Panc1 (cell line): ENCODE data around the gene ACSM6. TPM values are rescaled to one million over a fixed set of nuclear protein-coding genes. Genes with fewer than 3 reads are reported as not detected.

Source experiments
- ATAC-seq: fragments of 200-7000 bp; cut with Tn5 transposase; 2 replicates; pipeline ENCODE4 v1.9.1; 2020; ENCODE audit warnings: mild to moderate bottlenecking, moderate library complexity
- BruUV-seq: library from RNA; stranded (reverse); fragments of 400-500 nt; replicated peaks from 2 replicates; lab custom pipeline; 2021; lab: Mats Ljungman, UMichigan
- CTCF ChIA-PET: fragments of 300-600 bp; sonication (Branson Sonifier 250); formaldehyde crosslinking; loops from one replicate; lab custom pipeline; 2022; ENCODE audit warnings: antibody characterized with exemption; lab: Charles Lee
- POLR2A ChIA-PET: fragments of 300-600 bp; sonication (Branson Sonifier 250); formaldehyde crosslinking; loops from one replicate; lab custom pipeline; 2022; ENCODE audit warnings: antibody characterized with exemption; lab: Charles Lee
- DNase-seq: peaks from one replicate; pipeline ENCODE4 v3.0.0-alpha.2; 2010; ENCODE audit warnings: low read depth, low spot score
- H3K27ac ChIP-seq: 2 replicates; pipeline ENCODE4 v1.5.1; 2011; ENCODE audit warnings: mild to moderate bottlenecking, low read length, inconsistent platforms
- H3K27me3 ChIP-seq: fragments of 200-500 bp; sonication (Bioruptor generic); 2 replicates; pipeline ENCODE4 v1.6.0; 2014; ENCODE audit warnings: low read length, inconsistent platforms; ENCODE audit not compliant: control insufficient read depth, insufficient read depth
- H3K36me3 ChIP-seq: fragments of 200-500 bp; sonication (Bioruptor generic); 2 replicates; pipeline ENCODE4 v1.5.1; 2014; ENCODE audit warnings: inconsistent platforms, mild to moderate bottlenecking, low read length, moderate library complexity; ENCODE audit not compliant: control insufficient read depth, insufficient read depth
- H3K4me1 ChIP-seq: 2 replicates; pipeline ENCODE4 v1.5.1; 2011; ENCODE audit warnings: inconsistent platforms, mild to moderate bottlenecking, low read length, moderate library complexity; ENCODE audit not compliant: control insufficient read depth, insufficient read depth
- H3K4me3 ChIP-seq, 2 experiments: 2 replicates each; pipeline ENCODE4 v1.5.1; 2011 to 2012; ENCODE audit warnings: low read depth in 2 of 2, low read length in 2 of 2, mild to moderate bottlenecking in 2 of 2, inconsistent platforms in 1 of 2, moderate library complexity in 1 of 2
- H3K9me3 ChIP-seq: fragments of 200-500 bp; sonication (Bioruptor generic); 2 replicates; pipeline ENCODE4 v1.5.1; 2014; ENCODE audit warnings: low read depth, mild to moderate bottlenecking, inconsistent platforms, low read length, moderate library complexity; ENCODE audit not compliant: control insufficient read depth, insufficient read depth
- CTCF ChIP-seq: fragments of 450-650 bp; IDR thresholded peaks from 2 replicates; pipeline ENCODE4 v1.5.1; 2017; ENCODE audit warnings: mild to moderate bottlenecking
- POLR2AphosphoS5 ChIP-seq: IDR thresholded peaks from 2 replicates; pipeline ENCODE4 v1.6.1; 2012; ENCODE audit warnings: mild to moderate bottlenecking, low read depth, low read length, moderate library complexity
- REST ChIP-seq, 2 experiments: IDR thresholded peaks; 2 replicates each; pipeline ENCODE4 v1.6.1; 2011 to 2012; ENCODE audit warnings: low read depth in 2 of 2, control low read depth in 1 of 2, low read length in 1 of 2, mild to moderate bottlenecking in 1 of 2, moderate library complexity in 1 of 2; ENCODE audit not compliant: insufficient read depth in 1 of 2
- SIN3A ChIP-seq: IDR thresholded peaks from 2 replicates; pipeline ENCODE4 v1.6.1; 2012; ENCODE audit warnings: low read depth, mild to moderate bottlenecking, low read length, moderate library complexity, borderline replicate concordance; ENCODE audit not compliant: insufficient read depth
- TCF7L2 ChIP-seq: IDR thresholded peaks from 2 replicates; pipeline ENCODE4 v1.6.1; 2011; ENCODE audit warnings: mild to moderate bottlenecking, low read depth, low read length, inconsistent platforms
- in situ Hi-C: cut with HindIII; loops from 2 replicates; pipeline ENCODE4 v1.10.0; 2016; ENCODE audit warnings: low sequenced_read_pairs, low pct_unique_long_range_greater_than_20kb
- intact Hi-C: fragments of 100-400 bp; cut with micrococcal nuclease; formaldehyde crosslinking; loops from one replicate; pipeline ENCODE4 v1.10.0; 2022; ENCODE audit not compliant: unreplicated experiment
- total RNA-seq: library from RNA; stranded (reverse); gene quantifications from one replicate; pipeline ENCODE4 v1.2.1, GENCODE V29; 2021; ENCODE audit not compliant: unreplicated experiment

ACSM6 gene
- total RNA-seq, 1 experiment from 2014 or later = not detected

- intact Hi-C loops = no loop called here
- H3K9me3 ChIP-seq = no peaks in the 10 kb centered on the region
- POLR2A ChIA-PET = no interaction called here
- no peak for TF ChIP-seq TCF7L2
- TF ChIP-seq SIN3A = no peak
- no peak for TF ChIP-seq POLR2AphosphoS5
- TF ChIP-seq CTCF = no peak
- TF ChIP-seq REST (IDR thresholded peaks at IDR 0.05; ENCODE audit: insufficient read depth in 1 of 2, low read depth in 2 of 2, low read length in 1 of 2) = no peak; a peak in 1 of 4 replicates
- no peak overlapping the region for H3K4me3 ChIP-seq
- DNase-seq = peak; percentile 79
- H3K27me3 ChIP-seq = no peaks in the 10 kb centered on the region
- no peaks in the 10 kb centered on the region for H3K36me3 ChIP-seq
- in situ Hi-C loops = no loop called here
- CTCF ChIA-PET = no interaction called here
- BruUV-seq = no TSS peak
- H3K4me1 ChIP-seq = peaks cover 18% of the 10 kb centered on the region
- peak overlapping the region; percentile 72 for H3K27ac ChIP-seq
- peak; percentile 95 for ATAC-seq
Observed at GRCh38 chr10:95214793-95215192, 20.8 kb downstream of the ACSM6 start.

GRCh38 chr10:95217476-95217875, 23.4 kb downstream of the ACSM6 start:
- peak overlapping the region; percentile 44; the same call in 1 of the 2 replicates for H3K27ac ChIP-seq
- no peak for ATAC-seq
- BruUV-seq = no TSS peak

More at GRCh38 chr10:95217476-95217875, 23.4 kb downstream of the ACSM6 start:
- H3K4me3 ChIP-seq = no peak overlapping the region
- H3K36me3 ChIP-seq = no peaks in the 10 kb centered on the region
- DNase-seq = no peak
- ChIA-PET CTCF (no interaction called here), POLR2A (no interaction called here)
- peaks cover 16% of the 10 kb centered on the region for H3K4me1 ChIP-seq
- TF ChIP-seq REST (IDR thresholded peaks at IDR 0.05; ENCODE audit: insufficient read depth in 1 of 2, low read depth in 2 of 2, low read length in 1 of 2) (no peak), POLR2AphosphoS5 (no peak), CTCF (no peak), SIN3A (no peak), TCF7L2 (no peak)
- in situ Hi-C loops (no loop called here), intact Hi-C loops (no loop called here)
- H3K9me3 ChIP-seq = no peaks in the 10 kb centered on the region
- no peaks in the 10 kb centered on the region for H3K27me3 ChIP-seq
